ENCODE results near the gene AHNAK2.

AHNAK2 gene

GRCh38 chr14:105014032-105014431 lies 35.9 kb upstream of the AHNAK2 start:
- peaks cover 54% of the 10 kb centered on the region for H3K4me1 ChIP-seq (ENCODE audit: control insufficient read depth, low read length)
- H3K9me2 ChIP-seq (replicated peaks; ENCODE audit: control insufficient read depth, low read length) = no peaks in the 10 kb centered on the region
- peaks cover 99% of the 10 kb centered on the region for H3K36me3 ChIP-seq (ENCODE audit: control insufficient read depth, low read length)
- peaks cover 73% of the 10 kb centered on the region for H4K20me1 ChIP-seq (ENCODE audit: control insufficient read depth, insufficient read depth, low read depth, low read length)
- peaks cover 100% of the 10 kb centered on the region for H3K79me2 ChIP-seq (ENCODE audit: control insufficient read depth, low read length)
- no peaks in the 10 kb centered on the region for H3K9me3 ChIP-seq (ENCODE audit: control insufficient read depth, insufficient read depth, low read length)
- H3K4me3 ChIP-seq (ENCODE audit: low read length) = no peak overlapping the region
- no peak overlapping the region; the same call in 1 of the 2 replicates for H3K4me2 ChIP-seq (ENCODE audit: low read length)
- H3K27ac ChIP-seq (ENCODE audit: low read depth, low read length) = no peak overlapping the region
- no peak for TF ChIP-seq CTCF (IDR thresholded peaks at IDR 0.05; ENCODE audit: low read depth, low read length, poor library complexity, severe bottlenecking)
- TF ChIP-seq EZH2phosphoT487 (IDR thresholded peaks at IDR 0.05; ENCODE audit: borderline replicate concordance, low read length) = no peak
- no peaks in the 10 kb centered on the region for H3K27me3 ChIP-seq (ENCODE audit: control insufficient read depth, low read length)
- H3F3A ChIP-seq (ENCODE audit: control insufficient read depth, insufficient read depth) = no peaks in the 10 kb centered on the region

GRCh38 chr14:105013150-105013785 lies 35.1 kb upstream of the AHNAK2 start:
- Histone ChIP-seq H4K20me1 (ENCODE audit: control insufficient read depth, insufficient read depth, low read depth, low read length) (peaks cover 67% of the 10 kb centered on the region), H3K27ac (ENCODE audit: low read depth, low read length) (no peak overlapping the region)

GRCh38 chr14:105012171-105012985 lies 34.2 kb upstream of the AHNAK2 start:
- H4K20me1 ChIP-seq (ENCODE audit: control insufficient read depth, insufficient read depth, low read depth, low read length) = peaks cover 61% of the 10 kb centered on the region
- H3K4me2 ChIP-seq (ENCODE audit: low read length) = no peak overlapping the region
- no peaks in the 10 kb centered on the region for H3F3A ChIP-seq (ENCODE audit: control insufficient read depth, insufficient read depth)
- H3K36me3 ChIP-seq (ENCODE audit: control insufficient read depth, low read length) = peaks cover 95% of the 10 kb centered on the region
- H3K27me3 ChIP-seq (ENCODE audit: control insufficient read depth, low read length) = no peaks in the 10 kb centered on the region
- no peak overlapping the region for H3K27ac ChIP-seq (ENCODE audit: low read depth, low read length)
- H3K9me2 ChIP-seq (replicated peaks; ENCODE audit: control insufficient read depth, low read length) = no peaks in the 10 kb centered on the region
- TF ChIP-seq CTCF (IDR thresholded peaks at IDR 0.05; ENCODE audit: low read depth, low read length, poor library complexity, severe bottlenecking) = peak; percentile 36
- TF ChIP-seq EZH2phosphoT487 (IDR thresholded peaks at IDR 0.05; ENCODE audit: borderline replicate concordance, low read length) = no peak
- H3K79me2 ChIP-seq (ENCODE audit: control insufficient read depth, low read length) = peaks cover 89% of the 10 kb centered on the region
- H3K4me1 ChIP-seq (ENCODE audit: control insufficient read depth, low read length) = peaks cover 38% of the 10 kb centered on the region
- H3K9me3 ChIP-seq (ENCODE audit: control insufficient read depth, insufficient read depth, low read length) = no peaks in the 10 kb centered on the region
- no peak overlapping the region for H3K4me3 ChIP-seq (ENCODE audit: low read length)

More at GRCh38 chr14:105013150-105013785, 35.1 kb upstream of the AHNAK2 start:
- H3K4me2 ChIP-seq (ENCODE audit: low read length) = no peak overlapping the region
- peaks cover 46% of the 10 kb centered on the region for H3K4me1 ChIP-seq (ENCODE audit: control insufficient read depth, low read length)
- H3K9me3 ChIP-seq (ENCODE audit: control insufficient read depth, insufficient read depth, low read length) = no peaks in the 10 kb centered on the region
- H3K36me3 ChIP-seq (ENCODE audit: control insufficient read depth, low read length) = peaks cover 95% of the 10 kb centered on the region
- no peaks in the 10 kb centered on the region for H3K9me2 ChIP-seq (replicated peaks; ENCODE audit: control insufficient read depth, low read length)
- peaks cover 93% of the 10 kb centered on the region for H3K79me2 ChIP-seq (ENCODE audit: control insufficient read depth, low read length)
- H3F3A ChIP-seq (ENCODE audit: control insufficient read depth, insufficient read depth) = no peaks in the 10 kb centered on the region
- TF ChIP-seq CTCF (IDR thresholded peaks at IDR 0.05; ENCODE audit: low read depth, low read length, poor library complexity, severe bottlenecking) (no peak), EZH2phosphoT487 (IDR thresholded peaks at IDR 0.05; ENCODE audit: borderline replicate concordance, low read length) (no peak)
- no peak overlapping the region for H3K4me3 ChIP-seq (ENCODE audit: low read length)
- no peaks in the 10 kb centered on the region for H3K27me3 ChIP-seq (ENCODE audit: control insufficient read depth, low read length)

All from DOHH2 (cell line).